NCI-H1092 (cell line): ENCODE measurements around the gene MTX3.

Experiments used
- DNase-seq: peaks from one replicate; lab custom pipeline; 2025; lab: John Stamatoyannopoulos, UW

MTX3 gene

GRCh38 chr5:79934681-79935080 is 56.4 kb downstream of the MTX3 start:
- no peak for DNase-seq

- DNase-seq, result no peak
Observed at GRCh38 chr5:79932510-79933504, 58.3 kb downstream of the MTX3 start.

- DNase-seq, result no peak
Observed at GRCh38 chr5:79931866-79932265, 59.2 kb downstream of the MTX3 start.

GRCh38 chr5:79931409-79931808 is 59.7 kb downstream of the MTX3 start:
- no peak for DNase-seq

GRCh38 chr5:79929095-79929494 is 62.0 kb downstream of the MTX3 start:
- no peak for DNase-seq
